Ureter (tissue), 1 donor: ENCODE measurements around the gene DYNC1I1. TPM values are rescaled to one million over a fixed set of nuclear protein-coding genes. Genes with fewer than 3 reads are reported as not detected.

Experiments
- DNase-seq: peaks from one replicate; pipeline ENCODE4 v3.0.0-alpha.2; 2020; ENCODE audit warnings: low spot score
- total RNA-seq: library from RNA; stranded (reverse); gene quantifications from one replicate; pipeline ENCODE4 v1.2.4, GENCODE V29; 2023
- donor health status: DM: yes; HTN: yes; CAD: no.

Gene DYNC1I1
- total RNA-seq, 1 donor from 2014 or later = 14.6 TPM

DNA sequence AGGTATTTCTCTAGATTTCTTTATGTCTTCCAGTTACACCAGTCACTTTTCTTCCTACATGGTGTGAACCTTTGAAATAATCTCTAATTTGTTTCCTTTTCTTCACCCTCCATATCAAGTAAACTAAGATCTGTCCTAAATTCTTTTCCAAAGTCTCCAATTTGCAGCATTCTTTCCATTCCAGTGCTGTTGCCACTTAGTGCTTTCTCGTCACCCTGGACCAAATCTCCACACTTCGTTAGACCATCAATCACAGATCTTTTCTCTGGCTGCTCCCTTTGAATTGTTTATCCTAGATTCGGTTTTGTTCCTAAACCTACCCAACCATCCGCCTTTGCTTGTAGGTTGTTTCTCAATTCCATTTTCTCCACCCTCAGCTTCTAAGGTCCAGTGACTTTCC lies 74.7 kb downstream of the DYNC1I1 start:
- no peak for DNase-seq

DNA sequence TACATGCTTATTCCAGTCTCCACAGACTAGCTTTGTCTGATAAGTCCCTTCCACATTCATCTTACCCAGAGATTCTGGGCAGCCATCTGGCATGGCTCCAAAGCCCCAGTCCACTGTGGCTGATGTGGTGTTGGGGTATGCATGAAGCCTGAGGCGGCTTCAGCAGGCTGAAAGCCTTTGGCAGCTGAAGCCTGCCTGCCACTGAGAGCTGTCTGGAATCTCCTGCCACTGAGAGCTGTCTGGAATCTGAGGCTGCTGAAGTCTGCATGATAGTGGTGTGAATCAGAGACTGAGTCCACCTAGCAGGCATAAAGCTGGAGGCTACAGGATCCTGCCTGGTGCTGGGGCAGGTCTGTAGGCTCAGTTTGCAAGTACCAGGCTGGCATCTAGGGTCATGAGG lies 87.1 kb downstream of the DYNC1I1 start:
- DNase-seq = no peak

DNA sequence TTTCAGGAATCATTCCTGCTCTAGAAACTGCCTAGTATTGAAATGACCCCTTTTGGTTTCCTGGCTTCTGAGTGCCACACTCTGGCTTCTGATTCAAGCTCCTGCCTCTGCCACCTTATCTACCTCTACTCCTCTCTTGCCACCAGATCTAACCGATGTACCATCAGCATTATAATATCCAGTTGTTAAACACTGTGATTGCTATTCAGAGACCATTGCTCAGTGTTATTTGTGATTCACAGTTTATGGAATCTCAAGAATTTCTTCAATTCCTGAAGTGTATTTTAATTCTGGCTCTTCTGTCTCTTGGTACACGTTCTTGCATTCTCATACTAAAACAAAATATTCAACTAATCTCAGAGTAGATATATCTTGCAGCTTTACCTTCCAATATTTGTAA lies 88.7 kb downstream of the DYNC1I1 start:
- no peak for DNase-seq

DNA sequence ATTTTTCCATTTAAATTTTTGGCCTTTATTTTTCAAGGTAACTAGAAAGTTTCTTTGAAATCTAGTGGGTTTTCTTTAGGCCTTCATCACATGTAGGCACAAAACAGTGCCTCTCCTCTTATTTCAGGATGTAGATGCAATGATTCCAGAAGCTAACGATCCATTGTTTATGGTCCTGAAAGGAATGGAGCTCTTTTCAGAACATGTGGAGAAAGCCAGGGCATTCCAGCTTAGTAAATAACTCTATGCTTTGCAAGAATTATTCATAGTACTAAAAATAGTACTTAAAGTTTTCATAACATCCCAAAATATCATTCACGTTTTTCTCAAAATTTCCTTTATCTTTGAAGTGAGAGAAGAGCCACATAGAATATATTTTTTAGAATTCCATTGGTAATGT lies 91.3 kb downstream of the DYNC1I1 start:
- no peak for DNase-seq

DNA sequence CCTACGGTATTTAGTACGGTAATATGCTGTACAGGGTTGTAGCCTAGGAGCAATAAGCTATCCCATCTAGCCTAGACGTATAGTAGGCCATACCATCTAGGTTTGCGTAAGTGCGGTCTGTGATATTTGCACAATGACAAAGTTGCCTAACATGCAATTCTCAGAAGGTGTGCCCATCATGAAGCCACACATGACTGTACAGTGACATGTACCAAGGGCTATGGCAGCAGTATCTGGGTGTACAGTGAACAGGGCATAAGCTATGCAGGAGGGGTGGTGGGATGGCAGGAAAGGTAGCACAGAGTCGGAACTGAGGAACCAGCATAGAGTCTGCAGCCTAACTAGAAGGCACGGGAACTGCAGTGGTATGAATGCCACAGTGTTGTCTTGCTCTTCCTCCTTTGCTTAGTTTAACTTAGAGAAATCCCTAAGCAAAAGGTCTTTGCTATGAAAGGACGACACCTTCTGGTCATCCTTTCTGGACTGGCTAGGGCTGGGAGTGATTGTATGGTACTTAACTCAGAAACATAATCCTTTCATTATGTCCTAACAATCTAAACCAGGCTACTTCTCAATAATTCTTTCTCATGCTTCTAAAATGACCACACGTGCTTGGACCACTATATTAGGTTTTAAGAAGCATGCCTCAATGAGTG lies 93.5 kb downstream of the DYNC1I1 start:
- no peak for DNase-seq

DNA sequence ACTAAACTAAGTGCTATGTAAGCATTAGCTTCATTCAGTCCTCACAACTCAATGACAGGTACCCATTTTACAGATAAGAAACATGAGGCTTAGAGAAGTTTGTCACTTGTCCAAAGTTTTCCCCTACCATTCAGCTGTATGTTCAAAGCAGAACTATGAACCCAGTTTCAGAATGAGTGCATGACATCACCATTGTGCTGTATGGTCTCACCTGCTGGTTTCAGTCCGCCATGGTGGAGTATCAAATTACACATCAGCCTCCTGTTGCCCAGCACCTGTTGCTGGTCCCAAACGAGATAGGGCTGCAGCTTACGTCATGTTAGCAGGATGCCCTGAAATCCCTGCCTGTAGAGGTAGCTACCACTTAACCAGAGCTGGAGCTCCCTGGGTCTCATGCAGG lies 95.0 kb downstream of the DYNC1I1 start:
- no peak for DNase-seq

DNA sequence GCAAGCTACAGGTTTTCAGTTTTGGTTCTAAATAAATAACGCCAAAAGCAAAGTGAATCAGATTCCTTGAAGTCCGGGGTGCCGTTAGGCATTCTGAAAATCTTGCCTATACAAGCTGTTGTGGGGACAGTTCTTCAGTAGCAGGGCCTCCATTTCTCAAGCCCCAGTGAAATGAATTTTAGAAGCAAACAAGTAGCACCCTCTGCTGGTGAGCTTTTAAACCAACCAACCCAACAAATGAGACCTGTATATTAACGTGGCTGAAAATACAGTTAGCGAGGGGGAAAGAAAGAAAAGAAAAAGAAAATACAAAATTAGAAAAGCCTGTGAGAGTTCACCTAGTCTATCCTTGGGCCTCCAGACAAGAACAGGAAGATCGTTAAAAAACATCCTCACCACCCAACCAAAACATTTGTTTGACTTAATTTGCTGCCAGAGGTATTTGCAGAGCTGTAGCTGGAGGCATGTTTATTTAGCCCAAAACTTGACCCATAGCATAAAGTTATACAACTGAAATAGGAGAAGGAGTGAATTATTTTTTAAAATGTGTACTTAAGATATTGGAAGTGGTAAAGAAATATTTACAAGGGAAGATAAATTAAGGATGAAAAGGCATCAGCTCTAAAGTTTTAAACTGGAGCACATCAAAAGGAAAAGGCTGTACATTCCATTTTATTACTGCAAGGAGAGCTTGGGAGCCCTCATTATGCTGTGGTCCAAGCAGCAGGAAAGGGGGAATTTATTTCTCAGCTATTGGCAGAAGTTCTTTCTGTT lies 98.9 kb downstream of the DYNC1I1 start:
- peak; percentile 44 for DNase-seq

DNA sequence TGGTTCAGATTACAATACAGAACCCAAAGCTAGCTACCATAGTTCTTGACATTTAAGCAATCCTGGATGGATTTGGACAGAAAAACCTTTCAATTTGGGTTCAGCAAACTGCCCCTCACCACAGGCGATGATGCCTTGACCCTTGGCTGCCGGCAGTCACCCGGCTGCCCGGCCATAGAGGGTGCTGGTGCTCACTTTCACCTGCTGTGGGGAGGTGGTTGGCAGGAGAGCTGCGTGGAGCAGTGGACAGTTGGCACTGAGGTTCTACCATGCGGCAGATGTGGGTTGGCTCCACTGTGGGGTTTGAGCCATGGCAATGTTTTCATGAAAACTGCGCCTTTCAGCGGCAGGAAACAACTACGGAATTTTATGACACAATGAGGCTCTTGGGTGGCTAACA lies 99.5 kb downstream of the DYNC1I1 start:
- DNase-seq = no peak

DNA sequence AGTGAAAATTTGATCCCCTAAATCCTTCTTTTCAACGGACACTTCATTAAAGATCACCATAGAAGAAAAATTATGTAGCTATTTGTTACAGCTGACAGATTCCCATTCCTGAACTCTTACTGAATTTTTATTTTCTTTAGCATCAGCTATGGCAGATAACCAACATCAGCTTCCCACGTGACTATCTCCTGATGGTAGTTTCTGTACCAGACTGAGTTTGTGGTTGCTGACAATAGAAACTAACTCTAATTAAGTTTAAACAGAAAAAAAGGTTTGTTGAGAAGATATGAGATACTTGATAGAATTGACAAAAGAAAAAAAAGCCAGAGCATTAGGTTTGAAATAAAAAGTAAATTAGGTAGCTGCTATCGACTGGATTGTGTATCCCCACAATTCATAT lies 101.8 kb downstream of the DYNC1I1 start:
- no peak for DNase-seq

DNA sequence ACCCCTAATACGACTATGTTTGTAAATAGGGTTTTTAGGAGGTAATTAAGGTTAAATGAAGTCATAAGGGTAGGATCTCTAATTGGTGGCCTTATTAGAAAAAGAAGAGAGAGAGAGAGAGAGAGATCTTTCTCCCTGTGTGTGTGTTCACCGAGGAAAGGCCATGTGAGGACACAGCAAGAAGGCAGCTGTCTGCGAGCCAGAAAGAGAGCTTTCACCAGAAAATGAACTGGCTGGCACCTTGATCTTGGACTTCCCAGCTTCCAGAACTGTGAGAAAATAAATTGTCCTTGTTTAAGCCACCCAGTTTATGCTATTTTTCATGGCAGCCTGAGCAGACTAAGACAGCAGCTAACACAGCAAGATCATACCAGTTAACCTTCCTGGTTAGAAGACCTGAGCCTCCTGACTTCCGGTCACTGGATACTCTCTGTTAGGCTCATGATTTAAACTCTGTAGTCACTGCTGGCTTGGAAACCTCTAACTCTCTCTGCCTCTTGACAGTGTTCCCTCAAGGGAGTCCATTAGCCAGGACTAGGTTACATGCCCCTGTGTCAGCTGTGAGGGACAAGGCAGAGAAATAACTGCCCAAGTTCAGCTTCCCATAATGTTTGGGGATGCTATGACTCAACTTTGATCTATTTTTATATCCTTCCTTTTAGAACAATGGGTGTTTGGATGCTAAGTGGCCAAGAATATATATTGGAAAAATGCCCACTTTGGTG lies 102.3 kb downstream of the DYNC1I1 start:
- no peak for DNase-seq

DNA sequence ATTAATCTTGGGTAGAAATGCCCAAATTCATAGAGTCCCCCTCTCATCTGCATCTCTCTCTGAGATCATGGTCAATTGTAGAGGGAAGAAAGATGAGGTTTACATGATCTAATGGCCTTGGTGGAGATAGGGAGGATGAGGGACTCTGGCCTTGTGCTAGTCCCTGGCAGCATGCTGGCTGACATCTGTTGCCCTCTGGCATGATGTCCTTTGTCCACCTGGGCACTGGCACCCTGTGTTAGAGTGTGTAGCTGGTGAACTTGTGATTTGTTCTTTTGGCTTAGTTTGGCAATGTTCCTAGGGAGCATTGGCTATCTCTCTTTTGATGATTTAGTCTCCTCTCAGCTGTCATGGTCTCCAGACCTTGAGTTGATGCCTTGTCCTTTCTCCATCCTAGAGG lies 103.2 kb downstream of the DYNC1I1 start:
- no peak for DNase-seq

DNA sequence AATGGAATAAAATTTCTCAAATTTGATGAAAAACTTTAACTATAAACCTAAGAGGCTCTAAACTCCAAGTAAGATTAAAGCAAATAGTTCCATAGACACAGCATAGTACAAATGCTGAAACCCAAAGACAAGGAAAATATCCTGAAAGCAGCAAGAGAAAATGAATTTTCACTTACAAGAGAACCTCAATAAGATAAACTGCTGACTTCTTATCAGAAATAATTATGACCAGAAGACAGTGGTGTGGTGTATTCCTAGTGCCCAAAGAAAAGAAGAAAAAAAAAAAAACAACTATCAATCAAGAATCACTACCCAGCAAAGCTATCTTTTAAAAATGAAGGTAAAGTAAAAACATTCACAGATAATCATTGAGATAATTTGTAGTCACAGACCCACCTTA lies 106.3 kb downstream of the DYNC1I1 start:
- no peak for DNase-seq

DNA sequence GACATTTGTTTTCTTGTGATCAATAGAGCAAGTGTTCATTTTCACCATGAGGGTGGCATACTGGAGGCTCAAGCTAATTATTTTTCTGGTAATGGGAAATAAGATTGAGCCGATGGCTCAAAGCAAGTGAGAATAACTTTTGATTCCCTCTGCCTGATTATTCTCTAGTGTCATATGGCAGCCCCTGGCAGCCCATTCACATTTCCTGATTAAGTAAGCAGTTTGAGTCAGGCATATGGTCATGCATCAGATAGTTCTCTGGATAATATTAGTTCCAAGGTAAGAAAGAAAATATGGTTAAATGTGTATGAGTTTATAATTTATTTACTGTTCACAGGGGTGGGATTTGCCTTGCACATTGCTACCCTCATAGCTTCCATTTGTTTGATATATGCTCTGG lies 109.2 kb downstream of the DYNC1I1 start:
- DNase-seq = no peak

DNA sequence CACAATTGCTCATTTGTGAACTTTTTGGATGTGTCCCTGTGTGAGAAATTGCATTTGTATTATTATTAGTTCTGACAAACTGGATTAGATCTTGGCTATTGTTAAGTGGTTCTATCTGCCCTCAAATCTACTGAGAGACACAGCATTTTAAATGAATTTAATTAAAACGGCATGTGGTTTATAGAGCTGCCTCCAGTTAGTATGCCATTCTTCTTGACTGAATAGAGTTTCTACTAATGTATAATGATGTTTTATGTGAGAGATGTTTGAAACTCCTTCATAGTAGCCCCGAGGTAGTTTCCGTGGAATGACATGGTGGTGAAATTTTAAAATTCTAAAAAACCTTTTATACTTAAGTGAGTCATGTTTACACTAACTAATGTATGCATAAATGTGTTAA lies 110.9 kb downstream of the DYNC1I1 start:
- DNase-seq = no peak

DNA sequence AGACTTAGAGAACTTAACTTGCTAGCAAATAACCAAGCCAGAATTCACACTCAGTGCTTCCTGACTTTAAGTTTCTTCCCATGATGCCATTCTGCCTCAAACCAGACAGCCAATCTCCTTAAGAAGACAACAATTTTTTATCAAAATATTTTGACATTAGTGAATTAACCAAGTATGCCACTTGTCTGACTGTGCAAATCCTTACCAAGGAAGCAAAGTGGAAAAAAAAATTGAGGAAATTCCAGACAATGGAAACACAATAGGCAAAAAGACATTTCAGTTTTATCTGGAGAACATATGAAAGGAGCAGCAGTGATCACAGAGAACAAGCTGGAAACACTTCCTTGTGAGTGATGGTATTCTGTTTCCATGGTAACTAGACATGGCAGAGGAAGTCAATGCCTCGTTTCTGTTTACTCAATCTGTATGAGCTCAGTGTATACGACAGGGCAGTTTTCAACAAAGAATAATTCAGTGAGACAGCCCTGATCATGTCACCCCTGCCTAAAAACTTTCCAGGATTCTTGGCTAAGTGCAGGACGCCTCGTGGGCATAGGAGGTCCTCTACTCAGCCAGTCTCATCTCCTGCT lies 114.2 kb downstream of the DYNC1I1 start:
- DNase-seq = no peak

DNA sequence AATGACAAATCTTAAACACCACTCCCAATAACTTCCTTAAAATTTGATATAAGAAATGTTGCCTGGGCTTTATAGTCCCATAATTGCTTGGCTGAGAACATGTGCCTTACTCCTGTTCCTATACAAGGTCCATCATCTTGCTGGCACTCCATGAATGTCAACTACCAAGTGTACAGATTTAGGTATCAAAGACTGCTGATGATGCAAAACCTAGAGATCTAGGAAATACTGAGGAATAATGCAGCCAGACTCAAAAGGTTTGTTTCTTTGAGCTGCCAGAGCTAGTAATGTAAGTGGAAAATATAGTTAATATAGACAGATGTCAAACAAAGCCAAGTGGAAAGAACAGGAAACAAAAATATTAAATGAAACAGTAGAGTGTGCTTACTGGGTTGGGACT lies 121.1 kb downstream of the DYNC1I1 start:
- no peak for DNase-seq

DNA sequence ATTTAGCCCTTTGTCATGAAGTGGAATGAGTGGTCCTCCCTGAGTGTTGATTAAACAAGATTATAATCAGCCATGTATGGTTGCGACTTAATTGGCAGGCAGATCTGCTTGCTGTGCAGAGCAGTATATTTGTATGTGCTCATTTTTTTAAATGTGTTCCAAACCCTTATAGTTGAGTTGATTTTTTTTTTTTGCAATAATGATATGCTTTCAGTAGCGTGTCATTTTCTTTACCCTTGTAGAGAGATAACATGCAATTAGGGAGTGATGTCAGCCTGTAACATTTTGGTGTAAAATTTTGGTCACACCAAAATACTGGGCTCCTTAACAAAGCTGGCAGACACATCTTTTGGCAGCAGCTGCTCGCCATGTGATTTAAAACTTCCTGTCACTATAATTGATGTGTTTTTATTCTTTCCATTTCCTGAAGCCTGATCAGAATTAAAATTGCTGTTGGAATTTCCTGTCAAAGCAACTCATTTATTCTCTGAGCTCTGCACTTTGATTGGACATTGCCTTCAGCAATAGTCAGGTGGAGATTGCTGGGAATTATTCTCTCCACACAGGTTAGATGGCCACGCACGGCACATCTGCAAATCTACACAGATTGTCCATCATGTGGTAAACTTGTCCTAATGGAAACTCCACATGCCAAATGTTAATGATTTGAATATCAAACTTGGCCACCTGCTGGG lies 125.3 kb downstream of the DYNC1I1 start:
- no peak for DNase-seq

DNA sequence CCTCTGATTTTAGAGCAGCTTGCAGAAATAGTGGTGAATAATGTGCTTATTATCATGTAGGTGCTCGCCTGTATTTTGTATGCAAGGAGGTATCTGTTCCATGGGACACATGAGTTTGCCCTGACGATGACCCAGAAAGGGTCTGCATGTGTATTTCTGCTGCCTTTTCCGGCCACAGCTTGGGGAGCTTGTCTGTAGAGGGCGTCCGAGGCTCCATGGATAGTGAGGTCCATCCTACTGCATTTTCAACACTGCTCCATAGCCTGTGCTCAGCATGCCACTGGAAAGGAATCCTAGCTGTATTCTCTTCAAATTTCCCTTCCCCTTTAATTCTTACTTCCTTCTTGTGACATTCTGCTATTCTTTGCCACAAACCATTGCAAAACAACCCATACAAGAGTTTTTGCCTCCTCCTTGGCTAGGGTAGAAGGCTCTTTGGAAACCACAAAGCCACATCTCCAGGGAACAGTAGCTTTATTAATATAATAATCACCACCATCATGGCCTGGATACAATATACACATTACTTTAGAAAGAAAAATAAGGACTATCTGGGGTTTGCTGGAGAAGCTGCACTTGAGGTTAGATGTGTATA lies 127.7 kb downstream of the DYNC1I1 start:
- DNase-seq = no peak

DNA sequence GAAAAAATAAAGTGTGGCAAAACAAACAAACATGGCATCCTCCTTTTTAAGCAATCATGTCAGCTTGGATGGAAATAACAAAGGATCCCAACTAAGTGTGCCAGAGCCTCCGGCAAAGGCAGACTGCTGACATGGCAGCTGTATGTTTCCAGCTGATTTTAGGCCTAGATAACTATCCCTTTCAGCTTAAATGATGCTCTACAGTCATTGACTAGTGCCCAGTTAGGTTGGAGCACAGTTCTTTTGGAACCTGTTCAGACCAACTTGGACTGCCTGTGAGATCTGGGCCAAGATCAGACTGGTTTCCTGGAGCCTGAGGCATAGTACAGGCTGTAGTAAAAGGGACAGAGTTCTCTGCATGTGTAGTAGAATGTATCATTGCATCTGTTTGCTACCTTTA lies 128.7 kb downstream of the DYNC1I1 start:
- no peak for DNase-seq

DNA sequence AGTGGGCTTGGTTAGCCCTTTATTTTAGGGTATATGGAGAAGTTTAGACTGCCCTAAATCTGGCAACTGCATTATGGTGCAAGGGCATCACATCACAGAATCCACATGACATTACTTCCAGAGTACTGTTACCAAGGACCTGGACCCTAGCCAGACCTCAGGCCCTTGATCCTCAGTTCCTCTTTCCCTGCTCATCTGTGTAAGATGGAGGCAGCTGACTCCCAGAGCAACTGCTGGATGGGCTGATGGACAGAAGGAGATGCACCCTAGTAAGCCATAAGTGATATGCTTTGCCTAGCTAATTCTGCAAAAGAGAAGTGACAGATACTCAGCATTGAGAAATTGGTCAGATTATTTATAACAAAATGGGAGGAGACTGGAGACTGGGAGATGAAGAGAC lies 131.7 kb downstream of the DYNC1I1 start:
- no peak for DNase-seq

DNA sequence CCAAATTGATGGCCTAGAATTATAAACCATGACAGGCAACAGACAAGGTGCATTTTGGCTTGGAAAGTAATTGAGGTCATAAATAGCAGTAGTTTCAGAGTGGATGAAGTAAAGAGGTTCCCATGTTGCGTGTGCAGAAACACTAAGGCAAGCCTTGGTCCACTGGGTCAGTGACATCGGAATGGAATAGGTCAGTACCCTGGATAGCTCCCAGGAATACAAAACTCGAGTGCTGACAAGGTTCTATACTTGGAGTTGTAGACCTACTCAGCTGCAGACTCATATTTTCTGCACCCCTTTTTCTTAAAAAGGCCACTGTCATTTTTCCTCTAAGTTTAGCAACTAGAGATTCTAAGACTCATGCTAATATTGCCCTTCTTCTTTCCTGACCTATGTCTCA lies 132.8 kb downstream of the DYNC1I1 start:
- no peak for DNase-seq

DNA sequence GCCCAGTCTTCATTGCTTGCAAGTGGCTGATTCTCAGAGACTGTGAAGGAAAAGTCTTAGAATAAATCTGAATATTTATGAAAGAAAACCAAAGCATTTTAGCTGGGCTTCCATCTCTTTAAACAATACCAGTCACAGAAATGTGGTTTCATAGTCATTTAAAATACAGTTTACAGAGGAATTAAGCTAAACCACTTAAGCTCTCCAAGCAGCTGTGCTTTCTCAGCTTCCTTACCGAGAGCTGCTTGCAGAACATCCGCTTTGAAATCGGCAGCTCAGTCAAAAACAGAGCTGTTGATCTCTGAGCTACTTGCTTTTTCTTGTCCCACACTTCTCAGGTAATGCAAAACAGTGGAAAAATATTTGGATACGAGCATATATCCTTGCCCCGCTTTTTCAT lies 134.5 kb downstream of the DYNC1I1 start:
- no peak for DNase-seq
